ENCODE results near the gene TULP4.
"Not testable (repeated sequence)": the region's sequence is repeated elsewhere in the genome, so short reads cannot be mapped to it uniquely, and the experiment has no call there.

Gene TULP4

DNA sequence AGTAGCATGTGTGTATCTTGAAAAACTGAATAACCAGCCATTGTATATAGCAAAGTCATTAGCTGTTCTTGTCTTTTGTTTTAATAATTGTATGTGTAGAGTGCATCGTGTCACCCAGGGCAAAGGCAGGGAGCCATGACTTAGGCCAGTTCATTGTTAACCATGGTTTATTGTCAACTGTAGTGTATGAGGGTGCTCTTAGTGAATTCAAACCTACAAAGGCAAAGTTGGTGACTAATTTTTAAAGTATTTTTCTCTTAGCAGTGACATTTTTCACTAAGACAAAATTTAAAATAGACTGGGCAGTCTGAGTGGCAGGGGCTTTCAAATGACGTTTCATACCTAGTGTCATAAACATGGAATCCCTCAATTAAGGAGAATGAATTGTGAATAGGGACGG is 79.0 kb downstream of the TULP4 start:
- DNase-seq (ENCODE audit: low read depth): no peak

GRCh38 chr6:158391977-158392376 is 79.7 kb downstream of the TULP4 start:
- not testable (repeated sequence) for DNase-seq (ENCODE audit: low read depth)

GRCh38 chr6:158396136-158396535 is 83.9 kb downstream of the TULP4 start:
- no peak for DNase-seq (ENCODE audit: low read depth)

DNA sequence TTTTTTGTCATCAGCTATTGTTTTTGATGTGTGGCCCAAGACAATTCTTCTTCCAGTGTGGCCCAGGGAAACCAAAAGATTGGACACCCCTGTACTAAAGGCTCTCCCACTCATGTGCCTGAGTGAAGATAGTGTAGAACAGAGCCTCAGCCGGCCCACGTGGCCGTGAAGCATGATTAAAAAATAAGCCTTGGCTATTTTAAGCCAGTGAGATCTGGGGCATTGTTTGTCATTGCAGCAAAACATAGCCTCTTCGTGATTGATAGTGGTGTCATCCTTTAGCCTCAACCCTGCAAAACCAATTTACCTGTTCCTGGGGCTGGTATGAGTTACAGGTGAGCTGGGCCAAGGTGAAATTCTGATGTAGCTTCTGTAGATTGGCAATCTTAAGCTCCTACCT is 85.3 kb downstream of the TULP4 start:
- no peak for DNase-seq (ENCODE audit: low read depth)

DNA sequence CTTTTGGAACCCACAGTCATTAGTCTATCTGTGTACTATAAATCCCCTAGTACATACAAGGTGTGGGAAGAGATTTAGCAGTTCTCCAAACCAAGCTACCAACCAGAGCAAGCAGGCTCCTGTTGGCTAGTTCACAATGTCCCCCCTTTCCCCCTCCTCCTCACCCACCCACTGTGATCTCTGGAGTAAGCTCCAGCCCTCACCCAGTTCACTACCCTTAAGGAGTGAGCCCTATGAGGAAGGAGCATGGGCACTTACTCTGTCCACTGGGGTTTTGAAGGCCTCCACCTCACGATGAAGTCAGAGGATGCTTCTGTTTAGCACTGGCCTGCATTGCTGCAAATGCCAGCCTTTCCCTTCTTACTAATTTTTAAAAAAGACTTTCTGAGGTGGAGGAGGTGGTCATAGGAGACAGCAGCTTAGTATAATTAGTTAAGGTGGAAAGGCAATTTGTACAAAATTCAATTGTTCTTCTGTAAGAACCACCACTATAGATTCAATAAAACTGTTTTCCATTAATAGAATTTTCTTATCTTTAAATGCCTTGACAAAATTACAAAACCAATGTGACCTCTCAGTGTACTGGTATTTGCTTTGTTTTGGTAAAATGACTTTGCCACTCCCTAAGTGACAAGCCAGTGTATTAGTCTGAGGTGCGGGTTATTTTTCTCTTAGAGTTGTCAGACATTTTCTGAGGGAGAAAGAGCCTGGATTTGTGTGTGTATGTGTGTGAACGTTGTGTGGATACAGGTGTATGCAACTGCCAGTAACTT is 86.2 kb downstream of the TULP4 start:
- no peak for DNase-seq (ENCODE audit: low read depth)

DNA sequence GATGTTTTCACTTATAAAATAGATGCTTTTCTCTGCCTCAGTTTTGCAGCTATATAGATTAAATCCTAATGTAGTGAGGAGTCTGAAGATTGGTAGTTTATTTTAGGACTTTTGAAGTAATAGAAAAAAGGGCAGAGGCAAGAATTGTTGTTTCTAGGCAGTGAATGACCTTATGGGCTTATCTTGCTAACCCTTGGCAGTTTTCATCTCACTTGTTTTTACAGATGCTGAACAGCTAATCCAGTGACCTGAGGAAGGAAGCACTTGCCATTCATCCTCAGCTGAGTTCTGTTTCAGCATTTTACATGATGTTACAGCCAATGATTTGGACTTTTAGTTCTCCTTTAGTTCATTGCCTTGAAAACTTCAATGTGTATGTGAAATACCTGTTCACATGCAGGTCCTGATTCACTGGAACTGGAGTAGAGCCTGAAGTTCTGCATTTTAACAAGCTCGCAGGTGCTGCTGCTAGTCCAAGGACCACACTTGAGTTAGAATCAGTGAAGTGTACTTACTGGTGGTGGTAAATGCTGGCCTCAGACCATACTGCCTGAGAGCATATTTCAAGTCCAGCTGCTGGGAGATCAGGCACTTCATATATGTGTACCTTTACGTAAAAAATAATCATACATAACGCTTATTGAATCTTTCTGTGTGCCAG is 86.9 kb downstream of the TULP4 start:
- DNase-seq (ENCODE audit: low read depth): no peak

GRCh38 chr6:158402184-158402583 is 89.9 kb downstream of the TULP4 start:
- DNase-seq (ENCODE audit: low read depth): no peak

DNA sequence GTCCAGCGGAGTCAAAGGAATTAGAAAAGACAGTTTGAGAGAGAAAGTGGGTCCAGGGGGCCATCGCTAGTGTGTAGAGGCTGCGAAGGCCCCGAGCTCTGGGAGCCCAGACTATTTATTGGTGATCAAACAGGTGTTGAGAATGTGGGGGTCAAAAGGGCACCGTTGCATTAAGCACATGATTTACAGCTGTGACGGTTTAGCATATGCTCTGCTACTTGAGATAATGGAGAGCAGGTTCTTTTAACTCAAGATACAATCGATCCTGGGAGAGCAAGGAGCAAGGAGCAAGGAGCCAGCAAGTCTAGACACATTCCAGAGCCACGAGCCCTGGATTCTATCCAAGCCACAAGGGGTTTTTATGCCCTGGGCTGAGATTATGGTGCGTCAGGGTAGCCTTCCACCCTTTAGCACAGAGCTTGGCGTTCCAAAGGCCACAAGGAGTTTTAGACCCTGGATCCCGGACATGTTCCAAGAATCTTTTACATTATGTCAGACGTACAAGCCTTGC is 93.1 kb downstream of the TULP4 start:
- DNase-seq (ENCODE audit: low read depth): not testable (repeated sequence)

GRCh38 chr6:158405933-158406332 is 93.7 kb downstream of the TULP4 start:
- no peak for DNase-seq (ENCODE audit: low read depth)

- DNase-seq (ENCODE audit: low read depth): no peak
These were observed 94.5 kb downstream of the TULP4 start for GRCh38 chr6:158406736-158407135.

- DNase-seq (ENCODE audit: low read depth): no peak
These were observed 95.7 kb downstream of the TULP4 start for GRCh38 chr6:158408013-158408412.

- no peak for DNase-seq (ENCODE audit: low read depth)
These were observed 96.4 kb downstream of the TULP4 start for GRCh38 chr6:158408552-158409130.

GRCh38 chr6:158409451-158409850 is 97.2 kb downstream of the TULP4 start:
- no peak for DNase-seq (ENCODE audit: low read depth)

DNA sequence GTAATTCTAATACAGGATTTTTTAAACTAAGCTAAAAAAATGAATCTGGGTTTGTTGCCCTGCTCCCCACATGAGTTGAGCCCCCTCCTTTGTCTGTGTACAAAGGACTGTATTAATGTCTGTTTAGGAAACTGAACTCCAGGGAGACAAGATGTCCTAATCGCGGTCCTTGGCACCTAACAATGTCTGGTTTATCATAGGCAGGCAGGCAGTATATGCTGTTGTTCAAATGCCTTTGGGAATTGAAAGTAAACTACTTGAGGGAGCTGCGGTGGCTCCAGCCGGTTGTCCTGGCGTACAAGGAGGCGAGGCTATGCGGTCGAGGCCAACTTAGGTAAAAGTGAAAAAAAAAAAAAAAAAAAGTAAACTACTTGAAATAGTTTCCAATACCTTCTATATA is 98.5 kb downstream of the TULP4 start:
- DNase-seq (ENCODE audit: low read depth): no peak

DNA sequence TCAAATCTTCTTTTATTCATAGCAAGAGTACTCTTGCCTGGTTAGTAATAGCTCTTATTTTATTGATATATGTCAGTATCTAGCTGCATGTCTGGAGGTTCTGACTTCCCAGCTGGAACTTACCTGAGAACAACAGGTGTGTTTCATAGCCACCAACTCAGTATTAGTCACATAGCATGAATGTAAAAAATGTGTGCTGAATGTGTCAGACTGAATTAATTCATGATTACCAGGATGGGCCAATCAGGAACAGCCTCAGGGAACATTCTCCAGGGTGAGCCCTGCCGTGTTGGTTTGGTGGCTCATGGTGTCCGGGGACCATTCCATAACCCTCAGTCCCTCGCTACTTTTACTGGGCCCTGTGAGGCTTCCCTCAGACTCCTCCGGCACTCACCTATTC is 99.7 kb downstream of the TULP4 start:
- no peak for DNase-seq (ENCODE audit: low read depth)

GRCh38 chr6:158413028-158413427 is 100.8 kb downstream of the TULP4 start:
- no peak for DNase-seq (ENCODE audit: low read depth)

DNA sequence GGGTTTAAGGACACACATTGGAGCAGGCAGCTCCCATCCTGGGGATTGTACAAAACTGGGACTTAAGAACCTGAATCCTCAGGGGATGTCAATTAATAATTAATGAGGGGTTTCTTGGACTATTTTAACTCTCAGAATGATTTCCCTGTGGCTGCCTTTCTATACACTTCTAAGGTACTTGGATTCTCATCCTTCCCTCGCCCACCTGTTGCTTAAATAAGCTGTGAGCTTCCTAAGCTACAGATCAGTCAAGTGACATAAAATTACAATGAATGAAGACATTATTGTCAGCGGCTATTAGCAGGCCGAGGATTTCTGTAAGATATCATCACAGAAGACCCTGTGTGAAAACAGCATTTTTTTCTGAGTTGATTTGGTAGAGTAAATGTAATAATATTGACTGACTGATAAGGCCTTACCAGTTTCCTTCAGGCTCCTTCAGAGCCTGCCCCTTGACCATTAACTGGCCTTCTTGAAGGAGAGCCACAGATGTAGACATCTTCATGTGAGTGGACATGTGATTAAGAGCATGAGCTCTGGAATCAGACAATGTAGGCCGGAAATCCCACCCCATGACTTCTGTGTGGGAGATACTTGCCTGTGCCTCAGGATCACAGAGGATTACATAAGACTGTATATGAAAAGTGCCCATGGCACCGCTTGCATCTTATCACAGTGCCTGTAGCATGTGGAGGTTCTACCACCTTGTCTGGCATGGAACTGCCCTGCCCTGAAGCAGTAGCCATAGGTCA is 101.7 kb downstream of the TULP4 start:
- no peak for DNase-seq (ENCODE audit: low read depth)

DNA sequence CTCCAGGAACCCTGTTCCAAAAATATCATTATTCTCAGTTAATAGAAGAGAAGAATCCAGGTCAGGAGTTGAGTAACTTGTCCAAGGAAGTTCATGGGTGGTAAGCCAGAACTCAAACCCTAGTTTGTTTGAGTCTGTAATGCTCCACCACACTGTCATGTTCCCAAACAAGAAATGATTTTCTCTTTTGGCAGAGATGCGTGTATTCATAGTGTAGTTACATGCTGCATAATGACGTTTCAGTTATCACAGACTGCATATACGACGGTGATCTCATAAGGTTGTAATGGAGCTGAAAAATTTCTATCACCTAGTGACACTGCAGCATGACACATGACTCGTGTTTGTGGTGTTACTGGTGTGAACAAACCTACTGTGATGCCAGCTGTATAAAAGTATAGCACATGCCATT is 102.6 kb downstream of the TULP4 start:
- DNase-seq (ENCODE audit: low read depth): no peak

DNA sequence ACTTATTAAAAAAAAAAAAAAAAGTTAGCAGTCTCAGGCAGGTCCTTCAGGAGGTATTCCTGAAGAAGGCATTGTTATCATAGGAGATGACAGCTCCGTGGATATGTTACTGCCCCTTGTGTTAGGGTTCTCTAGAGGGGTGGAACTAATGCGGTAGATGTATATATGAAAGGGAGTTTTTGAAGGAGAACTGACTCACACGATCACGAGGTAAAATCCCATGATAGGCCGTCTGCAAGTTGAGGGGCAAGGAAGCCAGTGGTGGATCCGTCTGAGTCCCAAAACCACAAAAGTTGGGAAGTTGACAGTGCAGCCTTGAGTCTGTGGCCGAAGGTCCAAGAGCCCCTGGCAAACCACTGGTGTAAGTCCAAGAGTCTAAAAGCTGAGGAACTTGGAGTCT is 103.4 kb downstream of the TULP4 start:
- DNase-seq (ENCODE audit: low read depth): no peak

- no peak for DNase-seq (ENCODE audit: low read depth)
These were observed 104.9 kb downstream of the TULP4 start for GRCh38 chr6:158416883-158417759.

DNA sequence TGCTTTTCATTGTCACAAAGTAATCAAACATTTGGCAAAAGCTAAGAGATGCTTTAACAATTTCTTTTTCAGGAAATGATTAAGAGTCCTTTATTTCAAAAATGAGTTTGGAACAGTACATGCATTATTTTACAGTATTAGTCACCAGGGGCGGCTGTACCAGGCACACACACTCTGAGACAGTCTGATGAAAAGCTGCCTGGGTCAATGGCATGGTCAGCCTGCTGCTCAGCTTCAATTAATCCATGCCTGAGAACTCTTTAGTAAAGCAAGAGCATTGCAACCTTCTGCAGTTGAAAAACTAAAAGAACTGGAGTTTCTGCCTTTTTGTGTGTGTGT is 105.5 kb downstream of the TULP4 start:
- no peak for DNase-seq (ENCODE audit: low read depth)

- DNase-seq (ENCODE audit: low read depth): no peak
These were observed 106.2 kb downstream of the TULP4 start for GRCh38 chr6:158418501-158418900.
